Measurements from ENCODE around the gene BCL2L13.

Gene BCL2L13

DNA sequence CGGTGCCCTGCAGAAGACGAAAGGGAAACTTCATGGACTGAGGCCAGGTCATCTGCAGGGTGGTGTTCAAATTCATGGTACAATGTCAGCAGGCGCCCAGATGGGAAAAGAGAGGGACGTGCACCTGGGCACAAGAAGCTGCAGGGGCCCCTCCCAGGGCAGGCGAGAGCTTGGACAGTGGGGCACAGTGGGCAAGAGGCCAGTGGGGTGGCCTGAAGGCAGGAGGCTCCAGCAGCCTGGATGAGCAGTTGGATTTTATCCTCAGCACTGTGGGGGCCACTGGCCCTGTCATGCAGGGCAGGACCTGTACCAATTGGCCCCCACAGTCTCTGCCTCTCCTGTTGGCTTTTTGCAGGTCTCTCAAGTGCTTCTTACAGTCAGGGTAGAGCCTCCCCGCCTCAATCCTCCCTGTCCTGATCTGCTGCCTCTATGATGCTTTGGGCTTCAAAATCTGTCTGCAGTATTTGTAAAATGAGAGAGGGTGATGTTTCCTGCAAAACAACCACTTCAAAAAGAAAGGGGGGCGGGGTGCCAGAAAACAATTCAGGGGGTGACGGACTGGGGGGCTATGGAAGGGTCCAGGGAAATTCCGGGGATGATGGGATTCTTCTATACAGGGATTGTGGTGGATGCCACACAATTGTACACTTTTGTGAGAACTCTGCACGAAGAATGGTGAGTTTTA is 137.4 kb downstream of the BCL2L13 start:
- Histone ChIP-seq H3K27me3 (replicated peaks; ENCODE audit: control insufficient read depth, insufficient read depth, low read length) (no peaks in the 10 kb centered on the region), H3K9me3 (ENCODE audit: control insufficient read depth, low read length) (no peaks in the 10 kb centered on the region), H3K4me3 (ENCODE audit: low read length) (no peak overlapping the region), H3K36me3 (ENCODE audit: control insufficient read depth, insufficient read depth, low read length, severe bottlenecking) (no peaks in the 10 kb centered on the region), H3K9ac (ENCODE audit: low read length) (no peak overlapping the region), H3K4me1 (ENCODE audit: control insufficient read depth, insufficient read depth, low read length) (peaks cover 8% of the 10 kb centered on the region)
- DNase-seq (ENCODE audit: low read depth) = no peak

DNA sequence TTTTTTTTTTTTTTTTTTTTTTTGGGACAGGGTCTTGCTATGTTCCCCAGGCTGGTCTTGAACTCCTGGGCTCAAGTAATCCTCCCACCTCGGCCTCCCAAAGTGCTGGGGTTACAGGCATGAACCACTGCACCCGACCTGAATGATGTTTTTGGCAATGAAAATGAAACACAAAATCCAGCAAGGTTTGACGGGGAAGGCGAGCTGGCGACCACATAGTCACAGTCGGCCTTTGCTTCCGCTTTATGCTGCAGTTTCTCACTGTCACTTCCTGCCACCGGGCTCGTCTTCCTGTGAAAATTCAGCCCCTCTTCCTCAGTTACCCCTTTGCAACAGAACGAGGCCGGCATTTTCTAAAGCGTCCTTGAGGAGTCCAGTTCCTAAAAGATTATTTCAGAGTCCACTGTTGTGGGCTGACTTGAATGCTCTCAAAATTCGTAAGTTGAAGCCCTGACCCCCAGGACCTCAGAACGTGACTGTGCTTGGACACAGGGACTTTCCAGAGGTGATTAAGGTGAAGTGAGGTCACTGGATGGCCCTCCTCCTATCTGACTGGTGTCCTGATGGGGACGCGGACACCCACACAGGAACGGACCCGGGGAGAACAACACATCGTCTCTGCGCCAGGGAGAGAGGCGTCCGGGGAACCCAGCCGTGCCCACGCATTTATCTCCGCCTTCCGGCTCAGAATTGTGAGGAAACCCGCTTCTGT is 138.6 kb downstream of the BCL2L13 start:
- no peak for DNase-seq (ENCODE audit: low read depth)
- H3K4me1 ChIP-seq (ENCODE audit: control insufficient read depth, insufficient read depth, low read length) = peaks cover 21% of the 10 kb centered on the region
- H3K27me3 ChIP-seq (replicated peaks; ENCODE audit: control insufficient read depth, insufficient read depth, low read length) = no peaks in the 10 kb centered on the region
- H3K9me3 ChIP-seq (ENCODE audit: control insufficient read depth, low read length) = no peaks in the 10 kb centered on the region
- no peaks in the 10 kb centered on the region for H3K36me3 ChIP-seq (ENCODE audit: control insufficient read depth, insufficient read depth, low read length, severe bottlenecking)
- H3K9ac ChIP-seq (ENCODE audit: low read length) = no peak overlapping the region
- no peak overlapping the region for H3K4me3 ChIP-seq (ENCODE audit: low read length)

DNA sequence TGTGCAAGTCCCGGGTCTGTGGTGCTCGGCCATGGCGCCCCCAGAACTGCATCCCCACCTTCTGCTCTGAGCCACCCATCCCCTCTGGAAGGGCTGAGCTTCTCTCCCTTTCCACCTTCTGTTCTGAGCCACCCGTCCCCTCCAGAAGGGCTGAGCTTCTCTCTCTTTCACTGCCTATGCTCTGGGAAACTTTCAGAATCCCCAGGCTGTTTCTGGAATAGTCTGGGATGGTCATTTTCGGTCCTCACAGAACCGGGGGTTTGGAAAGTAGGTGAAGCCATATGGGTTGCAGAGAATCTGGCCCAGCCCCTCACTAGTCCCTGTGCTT is 139.1 kb downstream of the BCL2L13 start:
- no peak for DNase-seq (ENCODE audit: low read depth)
- Histone ChIP-seq H3K27me3 (replicated peaks; ENCODE audit: control insufficient read depth, insufficient read depth, low read length) (no peaks in the 10 kb centered on the region), H3K4me1 (ENCODE audit: control insufficient read depth, insufficient read depth, low read length) (peaks cover 24% of the 10 kb centered on the region), H3K36me3 (ENCODE audit: control insufficient read depth, insufficient read depth, low read length, severe bottlenecking) (no peaks in the 10 kb centered on the region), H3K4me3 (ENCODE audit: low read length) (no peak overlapping the region), H3K9me3 (ENCODE audit: control insufficient read depth, low read length) (no peaks in the 10 kb centered on the region), H3K9ac (ENCODE audit: low read length) (no peak overlapping the region)

DNA sequence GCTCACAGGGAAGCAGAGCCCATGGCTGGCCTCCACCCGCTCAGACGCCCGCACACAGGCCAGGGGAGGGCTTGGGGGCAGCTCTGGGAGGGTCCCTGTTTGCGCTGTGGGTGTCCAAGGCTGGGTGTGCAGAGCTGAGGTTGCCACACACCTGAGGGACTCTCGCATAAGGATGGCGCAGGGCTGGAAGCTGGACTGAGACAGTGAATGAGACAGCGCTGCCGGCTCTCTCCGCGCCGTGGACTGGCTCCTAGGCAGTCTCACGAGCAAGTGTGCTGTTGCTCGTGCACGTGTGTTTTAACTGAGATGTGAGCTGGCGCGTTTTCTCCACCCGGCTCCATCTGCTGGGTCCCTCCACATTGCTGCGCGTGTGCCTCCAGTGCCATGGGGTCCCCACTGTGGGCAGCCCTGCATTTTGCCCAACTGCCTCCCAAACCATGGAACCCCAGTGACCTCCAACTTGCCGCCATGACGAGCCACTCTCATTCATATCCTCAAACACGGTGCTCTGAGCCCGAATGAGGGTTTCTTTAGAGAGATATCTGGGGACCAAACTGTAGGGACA is 139.9 kb downstream of the BCL2L13 start:
- H3K9ac ChIP-seq (ENCODE audit: low read length) = no peak overlapping the region
- no peak overlapping the region for H3K4me3 ChIP-seq (ENCODE audit: low read length)
- H3K27me3 ChIP-seq (replicated peaks; ENCODE audit: control insufficient read depth, insufficient read depth, low read length) = no peaks in the 10 kb centered on the region
- H3K4me1 ChIP-seq (ENCODE audit: control insufficient read depth, insufficient read depth, low read length) = peaks cover 22% of the 10 kb centered on the region
- no peaks in the 10 kb centered on the region for H3K9me3 ChIP-seq (ENCODE audit: control insufficient read depth, low read length)
- DNase-seq (ENCODE audit: low read depth) = no peak
- H3K36me3 ChIP-seq (ENCODE audit: control insufficient read depth, insufficient read depth, low read length, severe bottlenecking) = no peaks in the 10 kb centered on the region

DNA sequence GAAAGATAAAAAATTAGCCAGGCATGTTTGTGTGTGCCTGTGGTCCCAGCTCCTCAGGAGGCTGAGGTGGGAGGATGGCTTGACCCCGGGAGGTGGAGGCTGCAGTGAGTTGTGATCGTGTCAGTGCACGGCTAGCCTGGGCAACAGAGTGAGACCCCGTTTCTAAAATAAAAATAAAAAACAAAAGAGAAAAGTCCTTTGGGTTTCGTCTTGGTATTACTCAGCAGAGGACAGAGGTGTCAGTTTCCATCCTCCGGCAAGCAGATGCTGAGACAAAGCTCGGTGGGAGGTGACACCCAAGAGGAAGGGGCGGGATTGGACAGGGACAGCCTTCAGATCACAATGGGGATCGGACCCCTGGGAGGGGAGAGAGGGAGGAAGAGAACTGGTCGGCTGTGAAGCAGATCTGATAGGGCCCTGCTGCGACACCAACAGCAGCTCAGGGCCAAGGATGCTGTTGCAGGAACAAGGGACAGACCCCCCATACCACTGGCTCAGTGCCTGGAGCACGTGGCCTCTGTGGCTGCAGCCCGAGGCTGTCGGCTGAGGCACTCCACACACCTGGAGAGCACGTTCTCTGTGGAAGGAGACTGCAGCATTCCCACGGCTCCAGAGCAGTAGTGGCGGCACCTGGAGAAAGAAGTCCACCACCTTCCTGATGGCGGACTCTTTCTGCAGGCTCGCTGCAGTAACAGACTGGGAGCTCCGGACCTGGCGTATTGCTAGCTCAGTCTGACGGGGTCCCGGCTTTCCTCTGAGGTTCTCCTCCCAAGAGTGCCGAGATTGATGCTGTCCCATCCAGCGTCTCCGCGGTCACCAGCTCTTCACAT is 140.9 kb downstream of the BCL2L13 start:
- H3K27me3 ChIP-seq (replicated peaks; ENCODE audit: control insufficient read depth, insufficient read depth, low read length) = no peaks in the 10 kb centered on the region
- H3K4me3 ChIP-seq (ENCODE audit: low read length) = no peak overlapping the region

DNA sequence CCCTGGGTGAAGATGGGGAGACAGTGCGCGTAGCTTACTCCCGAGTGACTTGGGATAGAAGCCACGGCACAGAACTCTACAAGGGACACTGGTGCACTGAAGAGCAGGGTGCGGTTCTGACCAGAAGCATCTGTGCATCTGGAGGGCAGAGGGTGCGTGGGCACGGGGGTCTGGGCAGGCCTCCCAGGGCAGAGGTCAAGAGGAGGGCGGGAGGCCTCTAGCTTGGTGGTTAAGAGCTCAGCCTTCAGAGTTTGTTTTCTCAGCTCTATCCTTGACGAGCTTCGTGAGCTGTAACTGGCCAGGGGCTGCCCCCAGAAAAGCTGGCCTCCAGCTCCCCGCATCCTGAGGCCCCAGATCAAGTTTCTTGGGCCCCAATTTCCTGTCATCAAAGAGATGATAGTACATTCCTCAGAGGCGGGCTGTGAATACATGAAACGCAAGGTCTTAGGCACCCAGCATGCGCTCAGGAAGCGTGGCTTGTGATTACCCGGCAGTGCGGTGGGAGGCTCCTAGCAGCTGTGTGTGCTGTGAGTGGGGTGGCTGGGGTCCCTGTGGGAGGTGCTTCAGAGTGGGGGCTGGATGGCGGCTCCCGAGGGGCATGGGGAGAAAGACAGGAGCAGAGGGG is 141.7 kb downstream of the BCL2L13 start:
- H3K9me3 ChIP-seq (ENCODE audit: control insufficient read depth, low read length) = no peaks in the 10 kb centered on the region
- no peaks in the 10 kb centered on the region for H3K36me3 ChIP-seq (ENCODE audit: control insufficient read depth, insufficient read depth, low read length, severe bottlenecking)
- no peak overlapping the region for H3K4me3 ChIP-seq (ENCODE audit: low read length)
- H3K27me3 ChIP-seq (replicated peaks; ENCODE audit: control insufficient read depth, insufficient read depth, low read length) = no peaks in the 10 kb centered on the region
- no peak overlapping the region for H3K9ac ChIP-seq (ENCODE audit: low read length)
- peaks cover 22% of the 10 kb centered on the region for H3K4me1 ChIP-seq (ENCODE audit: control insufficient read depth, insufficient read depth, low read length)
- no peak for DNase-seq (ENCODE audit: low read depth)

More for the DNA sequence above, 140.9 kb downstream of the BCL2L13 start:
- Histone ChIP-seq H3K36me3 (ENCODE audit: control insufficient read depth, insufficient read depth, low read length, severe bottlenecking) (no peaks in the 10 kb centered on the region), H3K9me3 (ENCODE audit: control insufficient read depth, low read length) (no peaks in the 10 kb centered on the region), H3K4me1 (ENCODE audit: control insufficient read depth, insufficient read depth, low read length) (peaks cover 22% of the 10 kb centered on the region), H3K9ac (ENCODE audit: low read length) (no peak overlapping the region)
- DNase-seq (ENCODE audit: low read depth) = no peak

Data from adipocyte (in vitro differentiated cells).